ENCODE results near the gene ZNHIT3. TPM values are rescaled to one million over a fixed set of nuclear protein-coding genes. Genes with fewer than 3 reads are reported as not detected.

ZNHIT3 gene
- total RNA-seq: 26.6 and 31.9 TPM in 2 replicates

DNA sequence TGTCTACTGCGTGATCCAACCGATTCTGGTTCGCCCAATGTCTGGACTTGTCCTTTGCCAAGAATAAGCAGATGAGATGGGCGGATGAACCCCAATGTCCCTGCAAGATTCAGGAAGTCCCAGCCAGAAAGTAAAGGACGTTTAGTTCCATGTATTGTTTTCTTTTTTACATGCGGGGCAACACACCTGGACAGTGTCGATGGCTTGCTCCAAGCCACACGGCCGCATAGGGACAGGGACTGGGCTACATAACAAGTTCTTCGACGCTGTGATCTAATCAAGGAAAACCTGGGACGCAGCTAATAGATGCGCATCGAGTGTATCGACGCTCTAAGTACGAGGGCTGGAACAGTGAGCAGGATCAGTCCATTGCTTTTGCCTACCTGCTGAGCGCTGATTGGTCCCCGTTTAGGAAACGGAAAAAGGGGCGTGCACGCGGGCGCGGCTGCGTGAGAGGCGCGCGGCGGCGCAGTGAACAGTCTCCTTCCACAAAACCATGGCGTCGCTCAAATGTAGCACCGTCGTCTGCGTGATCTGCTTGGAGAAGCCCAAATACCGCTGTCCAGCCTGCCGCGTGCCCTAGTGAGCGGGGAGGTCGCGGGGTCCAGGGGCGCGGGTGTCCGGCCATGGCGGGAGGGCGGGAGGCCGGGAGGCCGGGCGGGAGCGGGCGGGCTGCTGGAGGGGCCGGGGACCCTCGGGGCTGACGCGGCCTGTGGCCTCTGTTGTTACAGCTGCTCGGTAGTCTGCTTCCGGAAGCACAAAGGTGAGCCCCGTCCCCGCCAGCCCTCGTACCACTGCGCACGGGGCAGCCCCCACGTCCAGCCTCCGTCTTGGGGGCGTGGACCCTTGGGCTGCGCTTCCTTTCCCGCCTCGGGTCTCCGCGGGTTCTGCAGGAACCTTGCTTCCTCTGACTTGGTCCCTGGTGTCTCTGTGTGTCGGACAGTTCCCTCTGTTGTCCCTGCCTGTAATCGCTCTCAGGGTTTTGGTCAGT is at the start of gene ZNHIT3:
TSS of gene ZNHIT3 (plus strand) at position 478 of the 991 bp plus-strand sequence. CDS start at position 497, 19 bp downstream.

DNA sequence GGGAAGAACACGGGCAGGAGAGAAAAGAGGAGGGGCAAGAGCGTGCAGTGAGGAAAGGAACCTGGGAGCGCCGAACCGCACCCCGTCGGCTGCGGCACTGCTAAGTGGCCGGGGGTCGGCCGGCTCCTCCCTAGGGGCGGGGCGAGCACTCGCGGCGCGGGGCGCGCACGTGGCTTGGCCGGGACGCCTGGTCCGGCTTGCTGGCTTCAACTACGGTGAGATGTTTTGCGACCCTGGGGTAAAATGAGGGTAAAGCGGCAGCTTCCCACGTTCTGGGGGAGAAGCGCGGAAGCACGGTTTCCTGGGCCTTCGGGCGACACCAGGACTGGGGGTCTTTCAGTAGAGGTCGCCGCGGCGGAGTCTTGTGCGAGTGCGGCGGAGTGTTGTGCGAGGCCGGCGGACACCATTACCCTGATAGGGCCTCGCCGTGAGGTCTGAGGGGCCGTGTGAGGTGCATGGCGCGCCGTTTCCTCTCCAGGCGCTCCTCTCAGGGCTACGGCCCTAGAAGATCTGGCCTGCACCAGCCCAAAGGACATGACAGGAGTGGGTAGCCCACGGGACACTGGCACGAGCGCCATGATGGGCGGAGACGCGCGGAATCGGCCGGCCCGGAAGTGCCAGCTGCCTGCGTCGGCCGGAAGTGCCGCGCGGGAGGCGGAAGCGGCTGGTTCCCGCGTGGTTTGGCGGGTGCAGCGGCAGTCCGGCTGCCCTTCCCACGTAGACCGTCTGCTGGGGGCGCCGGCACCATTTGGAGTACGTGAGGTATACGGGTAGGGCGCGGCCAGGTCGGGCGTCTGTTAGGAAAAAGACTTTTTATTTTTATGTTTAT is 48.6 kb downstream of the ZNHIT3 start, which contains the start of the genes MYO19 and PIGW:
TSS of gene MYO19 (minus strand) at position 29 of the 829 bp plus-strand sequence. CDS start 2,330 bp downstream, outside the sequence.
TSS of gene PIGW (plus strand) at position 148 of the 829 bp plus-strand sequence. CDS start 2,115 bp downstream, outside the sequence.

DNA sequence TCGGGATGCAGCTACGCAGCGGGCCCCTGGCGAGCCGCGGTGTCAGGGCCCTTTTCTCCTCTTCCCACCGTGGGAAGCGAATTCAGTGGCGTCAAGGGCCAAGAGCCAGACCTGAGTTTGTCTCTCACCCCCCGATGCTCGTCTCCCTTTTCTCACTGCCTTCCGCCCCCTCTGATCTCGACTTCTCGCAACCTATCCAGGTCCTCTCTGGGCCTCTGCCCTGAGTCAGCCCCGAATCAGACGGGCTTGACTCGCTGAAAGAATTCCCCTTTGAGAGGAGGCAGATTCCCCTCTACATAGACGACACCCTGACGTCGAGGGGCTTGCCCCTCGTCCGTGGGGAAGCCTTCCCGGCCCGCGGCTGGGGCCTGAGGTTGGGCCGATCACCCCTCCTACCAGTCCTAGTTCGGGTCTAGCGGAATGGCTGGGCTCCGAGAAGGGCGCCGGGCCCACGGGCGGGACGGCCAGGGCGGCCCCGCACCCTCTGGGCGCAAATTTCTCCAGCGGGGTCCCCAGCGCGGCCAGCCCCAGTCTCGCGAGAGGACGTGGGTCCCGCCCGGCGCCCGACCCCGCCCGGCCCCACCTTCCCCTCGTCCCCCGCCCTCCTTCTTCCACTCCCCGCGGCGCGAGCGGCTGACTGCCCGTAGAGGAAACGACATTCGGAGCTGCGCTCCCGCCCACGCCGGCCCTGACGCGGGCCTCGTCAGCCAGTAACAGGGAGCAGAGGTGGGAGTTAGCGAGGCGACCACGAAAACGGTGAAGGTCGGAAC is 58.0 kb downstream of the ZNHIT3 start, which contains the start of gene GGNBP2:
TSS of gene GGNBP2 (plus strand) at position 613 of the 770 bp plus-strand sequence. CDS start 806 bp downstream, outside the sequence.

Other genes starting within 250 kb of the ZNHIT3 start
- not detected in 2 replicates for gene TBC1D3I, start 222.1 kb upstream of the ZNHIT3 start, total RNA-seq
- not detected in 2 replicates for gene TBC1D3G, start 162.8 kb upstream of the ZNHIT3 start, total RNA-seq
- not detected in 2 replicates for gene TBC1D3H, start 98.2 kb upstream of the ZNHIT3 start, total RNA-seq
- gene MYO19, start 48.2 kb downstream of the ZNHIT3 start, total RNA-seq: 23.4 and 30.1 TPM in 2 replicates
- 0.69 and 2.2 TPM in 2 replicates for gene PIGW, start 48.3 kb downstream of the ZNHIT3 start, total RNA-seq
- 76.1 and 103 TPM in 2 replicates for gene GGNBP2, start 58.2 kb downstream of the ZNHIT3 start, total RNA-seq
- gene DHRS11, start 105.2 kb downstream of the ZNHIT3 start, total RNA-seq: 5.2 and 7.6 TPM in 2 replicates
- 2.7 and 3.6 TPM in 2 replicates for gene MRM1, start 114.9 kb downstream of the ZNHIT3 start, total RNA-seq